Urothelium cell line (cell line): ENCODE data around the gene SECTM1.
A peak's percentile ranks its signal among the peaks of the same experiment; 100 is the strongest.

Experiments used
- DNase-seq: peaks from one replicate; pipeline ENCODE4 v3.0.0; 2011; ENCODE audit warnings: low spot score, mixed read lengths
- FAIRE-seq: peaks from 2 replicates; lab custom pipeline; 2011; peaks lifted over from hg19 to GRCh38; lab: Jason Lieb, UNC

The SECTM1 gene

GRCh38 chr17:82317394-82318168 is 16.0 kb downstream of the SECTM1 start, which contains the start of gene CD7:
Gene CD7 (minus strand): TSS chr17:82317608. CDS start chr17:82317495, 113 bp downstream.
- FAIRE-seq (no peak), DNase-seq (no peak)

- DNase-seq, result no peak
- FAIRE-seq, result no peak
Measured at GRCh38 chr17:82316651-82317393, 16.7 kb downstream of the SECTM1 start.

GRCh38 chr17:82315703-82316358 is 17.7 kb downstream of the SECTM1 start:
- no peak for FAIRE-seq

GRCh38 chr17:82314727-82315605 is 18.6 kb downstream of the SECTM1 start:
- FAIRE-seq (peak; percentile 74), DNase-seq (no peak)

More at GRCh38 chr17:82315703-82316358, 17.7 kb downstream of the SECTM1 start:
- DNase-seq, result no peak

GRCh38 chr17:82314012-82314726 is 19.4 kb downstream of the SECTM1 start:
- DNase-seq, result no peak
- no peak for FAIRE-seq

GRCh38 chr17:82313195-82314011 is 20.2 kb downstream of the SECTM1 start:
- FAIRE-seq, result no peak
- no peak for DNase-seq

- no peak for DNase-seq
- no peak for FAIRE-seq
Measured at GRCh38 chr17:82311971-82312370, 21.6 kb downstream of the SECTM1 start.

- no peak for DNase-seq
- no peak for FAIRE-seq
Measured at GRCh38 chr17:82310877-82311276, 22.7 kb downstream of the SECTM1 start.

GRCh38 chr17:82309656-82310570 is 23.7 kb downstream of the SECTM1 start:
- DNase-seq, result no peak
- peak; percentile 66 for FAIRE-seq

- DNase-seq (no peak), FAIRE-seq (no peak)
Measured at GRCh38 chr17:82305727-82306300, 27.8 kb downstream of the SECTM1 start.

- FAIRE-seq, result no peak
- no peak for DNase-seq
Measured at GRCh38 chr17:82304826-82305726, 28.5 kb downstream of the SECTM1 start.

GRCh38 chr17:82303944-82304808 is 29.4 kb downstream of the SECTM1 start:
- no peak for FAIRE-seq

GRCh38 chr17:82302991-82303943 is 30.3 kb downstream of the SECTM1 start:
- DNase-seq (no peak), FAIRE-seq (no peak)

More at GRCh38 chr17:82303944-82304808, 29.4 kb downstream of the SECTM1 start:
- DNase-seq, result no peak

GRCh38 chr17:82302568-82302963 is 31.0 kb downstream of the SECTM1 start:
- FAIRE-seq, result no peak
- no peak for DNase-seq
